Neural progenitor cell (in vitro differentiated cells): Measurements from ENCODE around the gene GPR15LG. TPM values are rescaled to one million over a fixed set of nuclear protein-coding genes. Genes with fewer than 3 reads are reported as not detected.

ENCODE experiments used
- DNase-seq: peaks from one replicate; pipeline ENCODE4 v3.0.0-alpha.2; 2016; ENCODE audit warnings: low spot score
- H2AFZ ChIP-seq: fragments of 200-600 bp; sonication (generic); replicated peaks from 2 replicates; pipeline ENCODE4 v1.6.1; 2016; ENCODE audit warnings: antibody characterized with exemption
- H3F3A ChIP-seq: fragments of 200-600 bp; sonication (generic); 2 replicates; pipeline ENCODE4 v1.6.1; 2016; ENCODE audit warnings: antibody characterized with exemption, low read depth
- H3K27ac ChIP-seq: fragments of 200-600 bp; sonication (generic); 2 replicates; pipeline ENCODE4 v1.5.1; 2016; ENCODE audit warnings: mild to moderate bottlenecking
- H3K27me3 ChIP-seq: fragments of 200-600 bp; sonication (generic); 2 replicates; pipeline ENCODE4 v1.6.1; 2016; ENCODE audit warnings: mild to moderate bottlenecking, moderate library complexity
- H3K36me3 ChIP-seq: fragments of 200-600 bp; sonication (generic); 2 replicates; pipeline ENCODE4 v1.5.1; 2016
- H3K4me1 ChIP-seq: fragments of 200-600 bp; sonication (generic); 2 replicates; pipeline ENCODE4 v1.6.1; 2016; ENCODE audit warnings: mixed run types
- H3K4me2 ChIP-seq: fragments of 200-600 bp; sonication (generic); 2 replicates; pipeline ENCODE4 v1.6.1; 2016
- H3K4me3 ChIP-seq: fragments of 200-600 bp; sonication (generic); 2 replicates; pipeline ENCODE4 v1.5.1; 2016
- H3K79me2 ChIP-seq: fragments of 200-600 bp; sonication (generic); 2 replicates; pipeline ENCODE4 v1.6.1; 2016; ENCODE audit warnings: low read depth
- H3K9ac ChIP-seq: fragments of 200-600 bp; sonication (generic); 2 replicates; pipeline ENCODE4 v1.6.1; 2016
- H3K9me3 ChIP-seq: fragments of 200-600 bp; sonication (generic); 2 replicates; pipeline ENCODE4 v1.5.1; 2016; ENCODE audit warnings: low read depth
- H4K20me1 ChIP-seq: fragments of 200-600 bp; sonication (generic); 2 replicates; pipeline ENCODE4 v1.6.1; 2016; ENCODE audit warnings: low read depth
- H3K27ac Mint-ChIP-seq: 3 replicates; pipeline ENCODE4 v1.8.0; 2021; ENCODE audit warnings: mixed read lengths
- H3K27me3 Mint-ChIP-seq: 2 replicates; pipeline ENCODE4 v1.8.0; 2022; ENCODE audit warnings: low read depth, mild to moderate bottlenecking, inconsistent platforms, moderate library complexity, mixed read lengths; ENCODE audit not compliant: insufficient read depth
- H3K36me3 Mint-ChIP-seq: 3 replicates; pipeline ENCODE4 v1.8.0; 2021; ENCODE audit warnings: mixed read lengths
- H3K4me1 Mint-ChIP-seq: 3 replicates; pipeline ENCODE4 v1.8.0; 2021; ENCODE audit warnings: mixed read lengths
- H3K4me3 Mint-ChIP-seq: 3 replicates; pipeline ENCODE4 v1.8.0; 2021; ENCODE audit warnings: mild to moderate bottlenecking, moderate library complexity, mixed read lengths
- H3K9me3 Mint-ChIP-seq: 3 replicates; pipeline ENCODE4 v1.8.0; 2020; ENCODE audit warnings: mixed read lengths
- EZH2 ChIP-seq: fragments of 200-600 bp; sonication (generic); IDR thresholded peaks from 2 replicates; pipeline ENCODE4 v1.6.1; 2017; ENCODE audit warnings: antibody characterized with exemption, mild to moderate bottlenecking, moderate library complexity
- EZH2phosphoT487 ChIP-seq: fragments of 200-600 bp; sonication (generic); IDR thresholded peaks from 2 replicates; pipeline ENCODE4 v1.6.1; 2017; ENCODE audit warnings: antibody characterized with exemption
- total RNA-seq: library from RNA; depleted of rRNA; stranded (reverse); fragments of >200 nt; gene quantifications from 2 replicates; pipeline ENCODE4 v1.2.3, GENCODE V29; 2015; ENCODE audit warnings: low replicate concordance
- TF ChIP-seq, protein P1 (sequence below): fragments of 200-600 bp; sonication (generic); IDR thresholded peaks from 2 replicates; pipeline ENCODE4 v1.5.1; 2017; ENCODE audit warnings: antibody characterized with exemption, mild to moderate bottlenecking

Gene GPR15LG
- total RNA-seq, 1 donor from 2014 or later = not detected

DNA sequence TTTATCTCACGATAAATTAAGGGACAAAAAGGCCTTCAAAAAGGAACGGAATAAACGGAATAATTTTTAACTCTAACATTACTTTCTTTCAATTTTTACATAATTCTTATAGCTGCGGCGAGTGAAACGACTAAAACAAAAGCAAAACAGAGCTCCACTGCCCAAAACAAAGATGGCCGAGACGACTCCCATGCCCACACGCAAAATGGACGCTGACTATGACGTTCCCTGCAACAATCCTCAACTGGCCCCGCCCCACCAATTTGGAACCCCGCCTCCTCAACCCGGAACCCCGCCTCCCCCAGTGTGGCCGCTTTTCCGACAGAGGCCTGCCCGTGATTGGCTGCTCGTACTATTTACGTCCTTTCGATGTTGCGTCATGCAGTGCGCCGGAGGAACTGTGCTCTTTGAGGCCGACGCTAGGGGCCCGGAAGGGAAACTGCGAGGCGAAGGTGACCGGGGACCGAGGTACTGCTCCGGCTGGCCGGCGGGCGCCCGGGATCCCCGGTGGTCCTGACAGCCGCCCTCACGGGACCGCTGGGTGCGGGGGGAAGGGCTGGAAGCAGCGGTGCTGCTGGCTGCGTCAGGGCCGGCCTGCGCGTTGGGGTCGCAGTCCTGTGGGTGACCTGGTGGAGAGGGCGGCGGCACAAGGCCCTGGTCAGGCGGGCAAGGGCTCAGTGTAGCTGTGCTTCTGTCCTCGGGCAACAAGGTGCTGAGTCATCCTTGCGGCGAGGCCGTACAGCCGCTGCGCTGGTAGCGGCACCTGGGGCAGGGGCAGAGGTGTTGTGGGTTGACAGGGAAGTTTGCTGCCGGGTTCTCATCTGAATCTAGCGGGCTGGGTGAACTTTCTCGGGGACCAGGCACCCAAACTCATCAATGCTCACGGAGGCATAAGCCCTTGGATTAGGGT lies 34.2 kb upstream of the GPR15LG start, which contains the start of gene GHITM:
TSS of gene GHITM (plus strand) at position 384 of the 910 bp plus-strand sequence. CDS start 1,992 bp downstream, outside the sequence.
- Mint-ChIP-seq H3K4me1 (peaks cover 24% of the 10 kb centered on the region), H3K27me3 (no peaks in the 10 kb centered on the region), H3K36me3 (peaks cover 3% of the 10 kb centered on the region), H3K4me3 (peak within 1 kb of the TSS; percentile 96), H3K9me3 (no peaks in the 10 kb centered on the region), H3K27ac (peak within 1 kb of the TSS; percentile 95)
- H3F3A ChIP-seq = no peaks in the 10 kb centered on the region
- peaks cover 24% of the 10 kb centered on the region for H3K79me2 ChIP-seq
- H2AFZ ChIP-seq = peak within 1 kb of the TSS; percentile 98
- no peaks in the 10 kb centered on the region for H3K27me3 ChIP-seq
- no peak within 1 kb of the TSS for H3K27ac ChIP-seq
- peak within 1 kb of the TSS; percentile 87 for H3K4me2 ChIP-seq
- H3K9me3 ChIP-seq = no peaks in the 10 kb centered on the region
- H3K4me3 ChIP-seq = peak within 1 kb of the TSS; percentile 83
- peak within 1 kb of the TSS; percentile 79 for H3K9ac ChIP-seq
- no peaks in the 10 kb centered on the region for H3K36me3 ChIP-seq
- no peak for TF ChIP-seq EZH2
- TF ChIP-seq, protein P1, sequence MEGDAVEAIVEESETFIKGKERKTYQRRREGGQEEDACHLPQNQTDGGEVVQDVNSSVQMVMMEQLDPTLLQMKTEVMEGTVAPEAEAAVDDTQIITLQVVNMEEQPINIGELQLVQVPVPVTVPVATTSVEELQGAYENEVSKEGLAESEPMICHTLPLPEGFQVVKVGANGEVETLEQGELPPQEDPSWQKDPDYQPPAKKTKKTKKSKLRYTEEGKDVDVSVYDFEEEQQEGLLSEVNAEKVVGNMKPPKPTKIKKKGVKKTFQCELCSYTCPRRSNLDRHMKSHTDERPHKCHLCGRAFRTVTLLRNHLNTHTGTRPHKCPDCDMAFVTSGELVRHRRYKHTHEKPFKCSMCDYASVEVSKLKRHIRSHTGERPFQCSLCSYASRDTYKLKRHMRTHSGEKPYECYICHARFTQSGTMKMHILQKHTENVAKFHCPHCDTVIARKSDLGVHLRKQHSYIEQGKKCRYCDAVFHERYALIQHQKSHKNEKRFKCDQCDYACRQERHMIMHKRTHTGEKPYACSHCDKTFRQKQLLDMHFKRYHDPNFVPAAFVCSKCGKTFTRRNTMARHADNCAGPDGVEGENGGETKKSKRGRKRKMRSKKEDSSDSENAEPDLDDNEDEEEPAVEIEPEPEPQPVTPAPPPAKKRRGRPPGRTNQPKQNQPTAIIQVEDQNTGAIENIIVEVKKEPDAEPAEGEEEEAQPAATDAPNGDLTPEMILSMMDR = peak; percentile 48
- H3K4me1 ChIP-seq = peaks cover 10% of the 10 kb centered on the region
- no peaks in the 10 kb centered on the region for H4K20me1 ChIP-seq
- peak; percentile 98 for DNase-seq

DNA sequence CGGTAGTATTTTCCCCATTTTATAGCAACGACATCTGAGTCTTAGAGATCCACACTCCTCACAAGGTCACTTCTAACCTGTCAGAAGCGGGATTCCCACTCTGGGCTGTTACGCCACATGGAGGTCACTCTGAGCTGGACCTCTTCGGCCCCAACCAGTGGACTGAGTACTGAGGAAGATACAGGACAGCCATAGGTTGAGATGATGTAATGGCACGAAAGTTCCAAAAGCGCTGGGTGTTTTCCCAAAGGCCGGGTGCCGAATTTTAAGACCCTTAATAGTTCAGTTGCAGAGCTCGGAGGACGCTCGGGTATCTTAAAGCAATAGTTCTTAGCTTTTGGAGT lies 33.6 kb upstream of the GPR15LG start:
- Histone ChIP-seq H3K27me3 (no peaks in the 10 kb centered on the region), H2AFZ (no peak overlapping the region), H3K9ac (peak overlapping the region; percentile 79), H3K4me1 (peaks cover 10% of the 10 kb centered on the region), H3K9me3 (no peaks in the 10 kb centered on the region), H4K20me1 (no peaks in the 10 kb centered on the region), H3K4me3 (peak overlapping the region; percentile 83), H3K4me2 (peak overlapping the region; percentile 87), H3K27ac (no peak overlapping the region), H3K79me2 (peaks cover 24% of the 10 kb centered on the region), H3F3A (no peaks in the 10 kb centered on the region), H3K36me3 (peaks cover 6% of the 10 kb centered on the region)
- no peak for TF ChIP-seq EZH2phosphoT487
- no peak for TF ChIP-seq EZH2
- TF ChIP-seq, protein P1 = no peak
- peak; percentile 15 for DNase-seq
- Mint-ChIP-seq H3K4me3 (peak overlapping the region; percentile 96), H3K27ac (peak overlapping the region; percentile 68), H3K27me3 (no peaks in the 10 kb centered on the region), H3K36me3 (peaks cover 6% of the 10 kb centered on the region), H3K9me3 (no peaks in the 10 kb centered on the region), H3K4me1 (peaks cover 24% of the 10 kb centered on the region)

DNA sequence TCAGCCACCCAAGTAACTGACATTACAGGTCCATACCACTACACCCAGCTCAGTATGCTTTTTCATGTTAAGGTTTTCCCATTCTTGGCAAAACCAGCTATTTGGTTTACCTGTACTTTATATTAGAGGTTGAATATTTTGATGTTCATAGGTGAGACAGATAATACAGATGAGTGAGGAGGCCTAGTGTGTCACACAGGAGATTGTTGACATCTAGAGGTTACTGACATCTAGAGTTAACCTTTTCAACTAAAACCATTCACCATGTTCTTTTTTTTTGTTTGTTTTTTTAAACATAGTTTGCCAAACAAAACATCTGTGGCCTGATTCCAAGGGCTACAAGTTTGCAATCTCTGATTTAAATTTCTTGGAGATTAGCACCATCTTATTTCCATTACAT lies 26.3 kb upstream of the GPR15LG start:
- no peaks in the 10 kb centered on the region for H4K20me1 ChIP-seq
- Mint-ChIP-seq H3K27ac (no peak overlapping the region), H3K36me3 (peaks cover 18% of the 10 kb centered on the region), H3K4me3 (no peak overlapping the region), H3K9me3 (no peaks in the 10 kb centered on the region), H3K27me3 (no peaks in the 10 kb centered on the region), H3K4me1 (no peaks in the 10 kb centered on the region)
- no peak overlapping the region for H3K4me3 ChIP-seq
- H3K9me3 ChIP-seq = no peaks in the 10 kb centered on the region
- no peaks in the 10 kb centered on the region for H3K4me1 ChIP-seq
- H3K27ac ChIP-seq = no peak overlapping the region
- peaks cover 14% of the 10 kb centered on the region for H3F3A ChIP-seq
- no peak overlapping the region for H3K9ac ChIP-seq
- peaks cover 22% of the 10 kb centered on the region for H3K36me3 ChIP-seq
- H3K79me2 ChIP-seq = no peaks in the 10 kb centered on the region
- TF ChIP-seq, protein P1 = no peak
- no peak for TF ChIP-seq EZH2
- TF ChIP-seq EZH2phosphoT487 = no peak
- no peak overlapping the region for H3K4me2 ChIP-seq
- no peak overlapping the region for H2AFZ ChIP-seq
- no peaks in the 10 kb centered on the region for H3K27me3 ChIP-seq
- no peak for DNase-seq
